ENCODE data around the gene OR10J4.
"Not testable (repeated sequence)": the region's sequence is repeated elsewhere in the genome, so short reads cannot be mapped to it uniquely, and the experiment has no call there.

Gene OR10J4

DNA sequence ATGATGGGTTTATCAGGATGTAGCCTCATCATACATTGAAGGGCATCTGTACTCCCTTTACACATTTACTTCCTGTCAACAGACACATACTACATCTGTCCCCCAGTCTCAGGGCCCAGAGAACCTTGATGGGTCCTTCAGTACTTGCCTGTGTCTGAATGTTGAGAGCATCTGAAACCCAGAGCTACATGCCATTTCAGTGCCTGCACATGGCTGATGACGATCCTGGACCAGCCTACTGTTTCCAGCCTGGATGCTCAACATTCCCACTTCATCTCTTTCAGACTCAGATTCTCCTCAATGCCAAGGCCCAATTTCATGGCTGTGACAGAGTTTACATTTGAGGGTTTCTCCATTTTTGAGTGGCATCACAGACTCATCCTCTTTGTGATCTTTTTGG lies at the start of gene OR10J4:
Gene OR10J4 (plus strand): TSS at position 301 of the 400 bp plus-strand sequence.
- DNase-seq (ENCODE audit: low spot score): no peak

GRCh38 chr1:159406821-159407220 lies 25.2 kb upstream of the OR10J4 start:
- no peak for DNase-seq (ENCODE audit: low spot score)

GRCh38 chr1:159408862-159409400 lies 23.1 kb upstream of the OR10J4 start:
- DNase-seq (ENCODE audit: low spot score): no peak

DNA sequence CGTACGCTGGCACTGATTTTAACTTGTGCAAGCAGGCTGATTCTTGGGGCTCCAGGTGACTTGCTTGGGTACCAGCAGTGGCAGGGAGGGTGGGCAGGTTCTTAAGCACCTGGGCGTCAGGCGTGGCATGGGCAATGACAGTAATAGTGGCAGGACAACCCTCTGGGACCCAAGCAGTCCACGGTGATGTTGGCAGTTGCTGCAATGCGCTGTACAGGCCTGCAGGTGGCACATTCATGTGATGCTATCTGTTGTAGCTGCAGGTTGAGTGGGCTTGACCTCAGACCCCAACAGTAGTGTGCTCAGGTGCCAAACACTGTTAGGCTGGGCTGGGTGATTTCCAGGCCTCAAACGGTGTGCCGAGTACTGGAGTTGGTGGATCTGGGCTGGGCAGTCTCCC lies 10.2 kb upstream of the OR10J4 start:
- no peak for DNase-seq (ENCODE audit: low spot score)

GRCh38 chr1:159428536-159428935 lies 3.5 kb upstream of the OR10J4 start:
- DNase-seq (ENCODE audit: low spot score): no peak

GRCh38 chr1:159429074-159429861 lies 2.7 kb upstream of the OR10J4 start:
- DNase-seq (ENCODE audit: low spot score): peak; percentile 42

DNA sequence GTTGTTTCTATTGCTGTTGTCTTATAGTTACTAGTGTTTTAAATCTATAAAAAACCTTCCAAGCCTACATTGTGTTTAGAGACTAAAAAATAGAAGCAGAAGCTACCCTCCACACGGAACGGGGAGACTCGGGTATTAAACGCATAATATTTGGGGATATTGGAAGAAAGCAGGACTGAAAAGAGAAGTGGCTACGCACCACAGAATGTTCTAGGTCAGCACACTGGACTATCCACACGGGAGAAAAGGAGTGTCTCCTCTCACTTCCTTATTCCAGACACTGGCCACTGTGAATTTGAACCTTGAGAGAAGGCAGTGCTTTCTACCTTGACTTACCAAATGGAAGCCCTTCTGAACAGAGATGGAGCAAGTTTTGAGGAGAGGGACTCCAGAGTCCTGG lies 1.0 kb upstream of the OR10J4 start:
- DNase-seq (ENCODE audit: low spot score): no peak

DNA sequence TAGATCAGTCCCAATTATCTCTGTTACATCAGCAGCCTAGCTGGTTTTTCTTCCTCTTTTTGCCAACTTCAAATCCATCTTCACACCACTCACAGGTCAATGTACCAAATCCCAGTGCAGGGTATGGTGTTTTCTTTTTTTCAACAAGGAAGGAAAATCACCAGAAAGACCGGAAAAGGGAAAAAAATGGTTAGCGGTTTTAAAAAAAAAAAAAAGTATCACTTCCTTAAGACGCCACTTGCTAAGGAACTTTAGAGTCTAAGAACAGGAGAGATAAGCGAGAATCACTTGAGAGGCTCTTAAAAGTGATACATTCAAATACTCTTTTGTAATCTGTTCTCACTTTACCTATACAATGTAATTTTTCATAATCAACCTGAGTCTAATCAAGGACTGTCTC lies 4.5 kb downstream of the OR10J4 start:
- no peak for DNase-seq (ENCODE audit: low spot score)

- DNase-seq (ENCODE audit: low spot score): no peak
Measured at GRCh38 chr1:159439422-159439821, 7.4 kb downstream of the OR10J4 start, which contains the start of gene OR10J1. Gene OR10J1 (plus strand): TSS chr1:159439722. CDS start chr1:159439792, 70 bp downstream.

- no peak for DNase-seq (ENCODE audit: low spot score)
Measured at GRCh38 chr1:159441360-159441759, 9.4 kb downstream of the OR10J4 start.

DNA sequence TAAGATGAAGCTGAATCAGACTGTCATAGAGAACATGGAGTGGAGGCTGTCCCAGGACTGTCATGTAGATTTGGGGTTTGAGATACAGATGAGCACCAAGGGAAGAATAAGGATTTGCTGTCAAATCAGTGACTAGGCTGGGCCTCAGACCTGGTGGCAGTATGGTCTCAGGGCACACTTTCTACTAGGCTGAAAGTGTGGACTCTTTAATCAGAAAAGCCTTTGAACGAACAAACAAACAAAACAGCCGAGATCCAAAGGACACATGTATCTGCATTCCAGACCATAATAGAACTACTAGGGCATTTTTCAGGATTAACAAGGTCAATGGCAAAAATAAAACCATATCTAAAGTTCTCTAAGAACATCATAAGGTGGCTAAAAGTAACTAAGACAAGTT lies 10.4 kb downstream of the OR10J4 start:
- DNase-seq (ENCODE audit: low spot score): no peak

DNA sequence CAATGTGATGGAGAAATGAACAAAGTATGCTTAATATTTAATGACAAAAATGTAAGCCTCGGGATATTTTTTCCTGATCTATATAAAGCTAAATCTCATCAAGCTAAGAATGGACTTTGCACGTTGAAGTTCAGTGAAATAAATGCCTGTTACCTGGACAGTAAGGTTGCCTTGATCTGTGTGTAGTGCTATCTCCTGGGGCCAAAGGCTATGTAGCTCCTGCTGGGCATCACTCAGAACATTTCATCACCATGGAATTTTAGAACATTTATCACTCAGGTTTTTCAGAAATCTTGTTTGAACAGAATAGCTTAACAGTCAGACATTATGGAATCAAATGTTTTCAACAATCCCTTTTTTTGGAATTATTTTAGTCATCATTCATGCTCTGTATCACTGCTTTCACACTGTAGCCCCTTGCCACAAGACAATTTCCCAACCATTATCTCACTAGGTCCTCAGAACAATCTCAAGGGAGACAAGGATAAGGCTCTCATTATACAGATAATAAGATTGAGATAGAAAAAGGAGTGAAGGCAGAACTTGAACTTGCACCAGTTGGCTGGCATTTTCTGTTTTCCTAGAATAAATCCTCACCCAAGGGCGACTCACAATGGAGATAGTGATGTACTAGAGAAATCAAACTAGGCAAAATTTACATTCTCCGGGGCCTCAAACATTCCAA lies 11.2 kb downstream of the OR10J4 start:
- DNase-seq (ENCODE audit: low spot score): peak; percentile 2

- no peak for DNase-seq (ENCODE audit: low spot score)
Measured at GRCh38 chr1:159444511-159444910, 12.5 kb downstream of the OR10J4 start.

GRCh38 chr1:159448181-159448580 lies 16.2 kb downstream of the OR10J4 start:
- no peak for DNase-seq (ENCODE audit: low spot score)

DNA sequence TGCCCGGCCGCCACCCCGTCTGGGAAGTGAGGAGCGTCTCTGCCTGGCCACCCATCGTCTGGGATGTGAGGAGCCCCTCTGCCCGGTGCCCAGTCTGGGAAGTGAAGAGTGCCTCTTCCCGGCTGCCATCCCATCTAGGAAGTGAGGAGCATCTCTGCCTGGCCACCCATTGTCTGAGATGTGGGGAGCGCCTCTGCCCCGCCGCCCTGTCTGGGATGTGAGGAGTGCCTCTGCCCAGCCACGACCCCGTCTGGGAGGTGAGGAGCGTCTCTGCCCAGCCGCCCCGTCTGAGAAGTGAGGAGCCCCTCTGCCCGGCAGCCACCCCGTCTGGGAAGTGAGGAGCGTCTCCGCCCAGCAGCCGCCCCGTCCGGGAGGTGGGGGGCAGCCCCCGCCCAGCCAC lies 17.6 kb downstream of the OR10J4 start:
- not testable (repeated sequence) for DNase-seq (ENCODE audit: low spot score)

GRCh38 chr1:159459551-159459950 lies 27.5 kb downstream of the OR10J4 start:
- DNase-seq (ENCODE audit: low spot score): no peak

DNA sequence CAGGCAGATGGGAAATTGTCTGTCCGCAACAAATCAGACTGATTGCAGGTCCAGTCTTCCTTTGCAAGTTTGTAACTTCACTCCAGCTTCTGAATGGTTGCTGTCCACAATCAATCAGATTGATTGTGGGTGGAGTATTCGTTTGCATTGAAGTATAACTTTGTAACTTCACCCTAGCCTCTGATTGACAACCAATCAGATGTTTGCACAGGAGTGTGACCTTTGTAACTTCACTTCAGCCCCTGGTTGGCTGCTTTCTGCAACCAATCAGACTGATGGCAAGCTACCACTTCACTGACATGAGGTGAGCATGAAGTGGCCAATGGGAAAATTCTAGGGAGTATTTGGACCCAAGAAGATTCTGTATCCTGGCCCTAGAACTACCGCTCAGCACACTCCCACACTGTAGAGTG lies 33.2 kb downstream of the OR10J4 start:
- no peak for DNase-seq (ENCODE audit: low spot score)

DNA sequence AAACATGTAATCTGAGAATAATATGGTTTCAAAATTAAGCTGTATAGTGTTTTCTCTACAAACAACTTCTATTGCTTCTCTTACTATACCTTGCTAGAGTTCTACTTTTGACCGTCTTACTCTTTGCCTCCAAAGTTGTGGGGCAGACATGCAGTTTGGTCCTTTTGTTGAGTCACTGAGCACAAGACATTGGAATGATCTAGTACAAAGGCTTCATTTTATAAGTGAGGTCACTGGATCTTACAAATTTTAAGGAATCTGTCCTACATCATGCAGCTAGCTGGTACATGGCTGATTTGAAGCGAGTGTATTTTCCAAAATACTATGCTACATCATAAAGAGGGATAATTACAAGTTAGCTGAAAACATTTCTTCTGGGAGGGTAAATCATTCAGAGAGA lies 36.3 kb downstream of the OR10J4 start:
- DNase-seq (ENCODE audit: low spot score): no peak

DNA sequence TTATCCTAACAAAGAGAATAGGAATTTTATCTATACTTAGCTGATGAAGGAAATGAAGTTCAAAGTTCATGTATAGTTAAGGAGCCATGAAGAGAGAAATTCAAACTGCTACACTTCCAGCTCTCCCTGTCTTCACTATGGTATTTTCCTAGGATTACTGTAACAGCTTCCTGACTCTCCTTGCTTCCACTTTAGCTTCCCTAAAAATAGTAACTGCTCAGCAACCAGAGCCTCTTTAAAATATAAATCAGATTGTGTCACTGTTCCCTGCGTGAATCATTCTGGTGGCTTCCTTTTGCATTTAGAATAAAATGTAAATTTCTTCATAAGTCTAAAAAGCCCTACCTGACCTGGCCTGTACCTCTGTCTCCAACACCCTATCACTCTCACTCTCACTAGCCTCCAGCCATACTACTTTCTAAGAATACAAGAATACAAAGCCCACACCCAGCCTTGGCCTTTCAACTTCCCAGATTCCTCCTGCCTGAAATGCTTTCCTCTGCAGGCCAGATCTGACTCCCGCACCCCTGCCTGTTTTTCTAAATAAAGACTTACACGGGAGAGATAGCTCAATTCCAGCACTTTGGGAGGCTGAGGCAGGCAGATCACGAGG lies 38.0 kb downstream of the OR10J4 start:
- no peak for DNase-seq (ENCODE audit: low spot score)

DNA sequence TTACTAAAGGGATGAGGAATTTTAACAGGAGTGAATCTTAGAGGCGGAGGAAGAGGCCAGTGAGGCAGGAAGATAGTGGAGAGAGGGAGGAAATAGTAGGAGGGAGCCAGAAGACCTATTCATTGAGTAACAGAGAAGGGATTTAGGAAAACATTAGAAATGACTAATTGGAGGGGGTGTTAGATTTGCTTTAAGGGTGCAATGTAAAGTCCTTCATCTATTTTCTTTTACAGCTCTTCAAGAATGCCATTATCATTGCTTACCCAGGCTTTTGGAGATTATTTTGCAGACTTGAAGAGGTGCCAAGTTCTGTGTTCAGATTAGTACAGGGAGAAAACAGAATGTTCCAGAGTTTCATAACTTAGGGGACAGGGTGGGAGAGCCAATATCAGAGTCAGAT lies 41.3 kb downstream of the OR10J4 start:
- no peak for DNase-seq (ENCODE audit: low spot score)

- DNase-seq (ENCODE audit: low spot score): no peak
Measured at GRCh38 chr1:159474926-159475325, 42.9 kb downstream of the OR10J4 start.
